Transverse colon (tissue), 4 donors: ENCODE data around the gene KIFC1.

Experiments used
- EP300 ChIP-seq: sonication (generic); formaldehyde crosslinking; IDR thresholded peaks from one replicate; pipeline ENCODE4 v1.6.1; 2017; ENCODE audit warnings: antibody characterized with exemption, low read depth
- POLR2A ChIP-seq: fragments of 450-650 bp; IDR thresholded peaks from one replicate; pipeline ENCODE4 v1.6.1; 2016; ENCODE audit warnings: antibody characterized with exemption, mild to moderate bottlenecking, moderate library complexity
- POLR2AphosphoS5 ChIP-seq, 3 donors: sonication (generic); formaldehyde crosslinking; IDR thresholded peaks; one replicate each; pipeline ENCODE4 v1.6.1; 2016; ENCODE audit warnings: antibody characterized with exemption in 3 of 3
- TF ChIP-seq, protein P1 (sequence below), 5 experiments: fragments of 200-600 bp in 3 of 5; fragments of 450-650 bp in 2 of 5; sonication (generic) in 3 of 5; IDR thresholded peaks; 1 replicate in 2 of 5; 2 replicates in 3 of 5; pipeline ENCODE4 v1.5.1; 2016 to 2017; ENCODE audit warnings: antibody characterized with exemption in 5 of 5, inconsistent platforms in 3 of 5, mild to moderate bottlenecking in 2 of 5, moderate library complexity in 1 of 5

DNA sequence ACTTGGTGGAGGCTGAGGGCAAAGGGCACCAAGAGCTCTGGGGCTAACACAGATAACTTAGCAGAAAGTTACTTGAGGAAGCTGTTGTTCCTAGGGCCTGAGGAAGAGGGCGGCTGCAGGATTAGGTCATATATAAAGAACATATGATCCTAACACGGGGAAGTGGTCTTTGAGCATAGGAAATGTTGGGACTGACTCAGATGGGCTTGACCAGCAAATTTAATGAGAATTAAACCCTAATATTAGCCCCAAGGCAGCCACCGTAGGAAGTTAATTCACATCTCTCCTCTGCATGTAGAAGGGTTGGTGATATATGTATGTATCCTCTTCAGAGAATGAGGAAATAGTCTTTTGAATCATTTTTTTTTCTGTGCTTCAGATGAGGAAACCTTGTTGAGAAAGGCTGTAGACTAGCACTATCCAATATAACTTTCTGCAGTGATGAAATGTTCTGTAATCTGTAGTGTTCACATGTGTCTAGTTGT is 53.5 kb downstream of the KIFC1 start:
- TF ChIP-seq, protein P1, sequence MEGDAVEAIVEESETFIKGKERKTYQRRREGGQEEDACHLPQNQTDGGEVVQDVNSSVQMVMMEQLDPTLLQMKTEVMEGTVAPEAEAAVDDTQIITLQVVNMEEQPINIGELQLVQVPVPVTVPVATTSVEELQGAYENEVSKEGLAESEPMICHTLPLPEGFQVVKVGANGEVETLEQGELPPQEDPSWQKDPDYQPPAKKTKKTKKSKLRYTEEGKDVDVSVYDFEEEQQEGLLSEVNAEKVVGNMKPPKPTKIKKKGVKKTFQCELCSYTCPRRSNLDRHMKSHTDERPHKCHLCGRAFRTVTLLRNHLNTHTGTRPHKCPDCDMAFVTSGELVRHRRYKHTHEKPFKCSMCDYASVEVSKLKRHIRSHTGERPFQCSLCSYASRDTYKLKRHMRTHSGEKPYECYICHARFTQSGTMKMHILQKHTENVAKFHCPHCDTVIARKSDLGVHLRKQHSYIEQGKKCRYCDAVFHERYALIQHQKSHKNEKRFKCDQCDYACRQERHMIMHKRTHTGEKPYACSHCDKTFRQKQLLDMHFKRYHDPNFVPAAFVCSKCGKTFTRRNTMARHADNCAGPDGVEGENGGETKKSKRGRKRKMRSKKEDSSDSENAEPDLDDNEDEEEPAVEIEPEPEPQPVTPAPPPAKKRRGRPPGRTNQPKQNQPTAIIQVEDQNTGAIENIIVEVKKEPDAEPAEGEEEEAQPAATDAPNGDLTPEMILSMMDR (IDR thresholded peaks at IDR 0.05) = no peak
- no peak for TF ChIP-seq POLR2AphosphoS5 (IDR thresholded peaks at IDR 0.05)
- no peak for TF ChIP-seq POLR2A
- no peak for TF ChIP-seq EP300
